LHCN-M2 (cell line): Measurements from ENCODE around the gene HOXA5. TPM values are rescaled to one million over a fixed set of nuclear protein-coding genes. Genes with fewer than 3 reads are reported as not detected.
A peak's percentile ranks its signal among the peaks of the same experiment; 100 is the strongest.

Experiments
- DNase-seq: peaks from one replicate; pipeline ENCODE4 v3.0.0-alpha.2; 2012; ENCODE audit warnings: low read depth
- total RNA-seq: library from RNA; depleted of rRNA; stranded (reverse); fragments of >200 nt; gene quantifications from 2 replicates; pipeline ENCODE4 v1.2.3, GENCODE V29; 2014

Gene HOXA5
- total RNA-seq, 1 experiment from 2014 or later: 9.4 TPM

DNA sequence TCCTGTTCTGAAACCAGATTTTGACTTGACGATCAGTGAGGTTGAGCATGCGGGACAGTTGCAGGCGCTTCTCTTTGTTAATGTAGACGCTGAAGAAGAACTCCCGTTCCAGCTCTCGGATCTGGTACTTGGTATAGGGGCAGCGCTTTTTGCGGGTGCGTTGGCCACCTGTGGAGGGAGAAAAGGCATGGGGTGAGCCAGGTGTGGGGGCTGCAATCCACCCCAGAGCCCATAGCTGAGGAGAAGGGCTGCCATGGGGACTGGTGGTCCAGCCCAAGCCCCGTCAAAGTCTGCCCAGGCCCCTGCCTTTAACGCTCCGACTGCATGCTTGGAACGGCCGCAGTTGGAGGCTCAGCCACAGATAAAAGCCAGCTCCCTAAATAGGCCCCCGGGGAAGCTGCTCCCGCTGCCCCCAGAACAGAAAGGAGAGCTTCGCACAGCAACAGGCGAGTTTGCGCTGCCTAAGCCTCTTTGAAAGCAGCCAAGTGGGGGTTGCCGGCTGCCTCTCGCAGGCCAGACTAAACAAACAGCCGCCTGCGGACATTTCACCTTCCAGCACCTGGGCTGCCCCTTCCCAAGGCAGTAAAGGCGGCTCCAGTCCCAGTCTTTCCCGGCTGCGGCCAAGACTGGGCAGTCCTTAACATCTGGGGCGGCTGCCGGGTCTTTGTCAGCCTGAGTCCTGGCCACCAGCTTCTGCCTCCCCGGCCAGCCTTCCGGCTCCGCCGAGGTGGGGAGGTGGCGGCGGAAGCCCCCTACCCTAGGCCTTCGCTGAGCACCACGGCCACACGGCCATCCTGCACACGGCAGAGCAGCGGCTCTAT, 39.6 kb upstream of the HOXA5 start:
- no peak for DNase-seq

GRCh38 chr7:27182285-27182841, 38.9 kb upstream of the HOXA5 start:
- no peak for DNase-seq

DNA sequence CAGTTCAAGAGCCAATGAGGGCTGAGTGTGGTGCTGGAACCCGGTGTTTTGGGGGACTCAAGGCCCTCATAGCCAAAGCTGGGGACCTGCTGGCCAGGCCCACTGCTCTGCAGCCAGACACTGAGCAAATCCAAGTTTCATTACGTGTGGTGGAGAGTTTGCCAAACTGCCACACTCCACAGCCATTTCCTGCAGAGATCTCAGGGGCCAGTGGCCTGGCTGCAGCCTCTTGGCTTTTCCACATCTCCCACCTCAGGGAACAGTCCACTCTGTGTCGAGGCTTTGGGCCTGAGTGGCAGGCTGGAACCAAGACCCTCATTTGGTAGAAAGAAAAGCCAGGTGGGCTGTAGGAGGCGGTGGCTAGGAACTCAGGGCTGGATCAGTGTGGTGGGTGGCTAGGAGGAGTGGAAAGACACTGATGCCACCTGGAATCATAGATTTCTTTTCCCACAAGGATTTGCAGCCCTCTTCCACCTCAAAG, 38.4 kb upstream of the HOXA5 start:
- no peak for DNase-seq

DNA sequence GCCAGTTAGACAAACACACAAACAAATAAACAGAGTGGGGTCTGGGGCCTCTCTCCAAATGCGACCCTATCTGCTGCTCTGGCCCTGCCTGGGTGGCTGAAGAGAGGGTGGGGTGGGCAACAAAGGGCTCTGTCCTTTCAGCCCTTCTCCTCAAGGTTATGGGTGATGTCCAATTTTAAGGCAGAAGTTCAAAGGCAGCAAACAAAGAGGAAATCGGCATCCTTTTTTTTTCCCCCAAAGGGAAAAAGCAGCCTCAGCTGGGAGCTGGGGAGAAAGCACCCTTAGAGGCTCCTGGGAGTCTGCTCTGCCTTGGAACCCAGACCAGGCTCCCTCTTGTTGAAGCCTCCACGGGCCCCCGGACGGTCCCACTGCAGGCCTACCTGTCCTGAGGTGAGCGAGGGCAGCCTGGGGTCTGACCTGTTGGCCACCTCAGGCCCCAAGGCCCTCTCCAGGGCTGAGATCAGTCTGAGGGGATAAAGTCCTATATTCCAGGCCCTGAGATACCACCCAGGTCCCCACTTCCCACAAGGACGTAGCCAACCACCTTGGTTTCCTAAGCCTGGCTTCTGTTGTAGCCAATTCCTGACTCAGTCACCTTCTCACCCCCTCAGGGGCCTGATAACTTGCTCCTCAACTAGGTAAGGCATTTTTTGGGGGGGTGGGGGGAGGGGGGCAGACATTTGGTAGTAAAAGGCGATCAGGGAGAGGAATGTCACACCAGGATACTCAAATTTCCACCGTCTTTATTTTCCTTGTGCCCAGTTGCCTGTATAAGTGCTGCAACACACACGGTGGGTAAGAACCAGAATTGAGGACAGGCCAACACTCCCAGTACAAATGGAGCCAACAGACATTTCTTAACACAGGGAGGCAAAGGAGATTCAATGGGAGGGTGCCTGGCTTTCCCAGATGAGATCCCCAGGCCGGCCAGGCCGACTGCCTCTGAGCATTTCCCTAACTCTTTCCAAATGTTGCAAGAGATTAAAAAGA, 37.2 kb upstream of the HOXA5 start:
- no peak for DNase-seq

- DNase-seq: peak; percentile 72
Observed at GRCh38 chr7:27179503-27180430, 36.3 kb upstream of the HOXA5 start.

GRCh38 chr7:27179030-27179429, 35.5 kb upstream of the HOXA5 start:
- no peak for DNase-seq

DNA sequence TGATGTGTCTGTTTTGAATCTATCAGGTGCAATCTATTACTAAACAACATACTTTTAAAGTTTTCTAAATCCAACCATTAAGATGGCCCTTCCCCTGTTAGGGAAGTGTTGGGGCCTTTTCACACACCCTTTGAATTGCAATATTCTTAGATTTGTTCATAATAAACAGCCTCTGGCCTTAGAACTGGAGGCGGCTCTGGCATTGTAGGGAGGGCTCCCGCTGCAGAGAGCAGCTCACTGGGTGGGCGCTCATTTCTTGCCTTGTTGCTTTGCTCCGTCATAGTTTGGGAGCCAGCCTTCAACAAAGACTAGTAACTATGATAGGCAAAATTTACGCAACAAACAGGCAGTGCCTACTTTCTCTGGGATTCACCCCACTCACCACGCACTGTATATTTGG, 34.9 kb upstream of the HOXA5 start:
- no peak for DNase-seq

DNA sequence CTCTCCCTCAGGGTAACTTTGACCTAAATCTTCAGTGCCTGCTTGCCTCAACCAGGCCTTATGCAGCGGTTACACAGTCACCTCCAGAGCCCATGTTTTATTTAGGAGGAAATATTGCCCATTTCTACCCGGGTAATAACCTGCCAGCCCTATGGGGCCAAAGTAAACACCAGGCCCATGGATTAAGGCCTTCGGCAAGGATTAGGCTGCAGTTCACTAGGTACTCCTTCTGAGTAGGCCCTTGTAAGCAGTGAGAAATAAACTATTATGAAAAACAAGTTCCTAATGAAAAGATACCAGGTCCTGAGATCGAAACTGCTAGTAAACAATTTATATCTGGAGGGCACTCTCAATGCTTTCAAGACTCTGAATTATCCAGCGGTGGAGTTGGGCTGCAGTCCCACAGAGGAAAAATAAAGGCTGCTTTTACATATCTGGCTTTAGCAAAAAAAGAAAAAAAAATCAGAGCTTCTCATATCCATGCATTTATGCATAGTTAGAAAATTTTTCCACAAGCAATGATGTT, 34.4 kb upstream of the HOXA5 start:
- DNase-seq: no peak

DNA sequence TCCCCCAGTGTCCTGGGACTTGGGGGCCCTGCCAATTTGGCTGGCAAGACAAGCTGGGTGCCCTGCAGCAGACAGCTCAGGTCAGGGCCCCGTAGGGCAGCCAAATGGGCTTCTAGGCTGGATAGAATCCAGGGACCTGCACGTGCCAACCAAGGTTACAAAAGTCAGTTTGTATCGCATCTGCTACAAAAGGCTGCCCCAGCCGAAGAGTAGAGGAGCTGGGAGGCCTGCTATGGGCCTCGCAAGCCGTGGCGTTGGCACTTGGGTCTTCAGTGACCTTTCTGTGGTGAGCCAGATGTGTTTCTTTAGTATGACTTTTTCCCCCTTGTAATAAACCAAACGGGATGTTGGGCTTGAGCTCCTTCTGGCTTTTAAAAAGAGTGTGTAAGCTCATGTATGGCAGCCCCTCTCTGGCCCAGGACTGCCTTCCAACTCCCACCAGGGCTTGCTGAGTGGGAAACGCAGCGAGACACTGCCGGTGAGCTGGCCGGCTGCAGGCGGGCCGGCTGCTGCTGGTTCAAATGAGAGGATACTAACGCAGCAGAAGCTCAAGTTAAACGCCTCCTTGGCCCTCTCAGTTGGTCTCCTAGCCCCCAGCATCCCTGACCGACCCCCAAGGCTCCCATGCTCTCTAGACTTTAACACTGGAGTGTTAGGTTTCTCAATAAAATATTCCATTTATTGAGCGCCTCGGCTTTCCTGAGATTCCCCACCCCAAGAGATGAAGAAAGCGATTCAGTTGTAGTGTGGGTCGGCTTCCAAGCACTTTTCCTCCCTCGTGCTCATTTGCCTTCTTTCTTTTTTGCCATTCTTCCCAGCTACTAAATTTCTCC, 33.7 kb upstream of the HOXA5 start:
- no peak for DNase-seq

DNA sequence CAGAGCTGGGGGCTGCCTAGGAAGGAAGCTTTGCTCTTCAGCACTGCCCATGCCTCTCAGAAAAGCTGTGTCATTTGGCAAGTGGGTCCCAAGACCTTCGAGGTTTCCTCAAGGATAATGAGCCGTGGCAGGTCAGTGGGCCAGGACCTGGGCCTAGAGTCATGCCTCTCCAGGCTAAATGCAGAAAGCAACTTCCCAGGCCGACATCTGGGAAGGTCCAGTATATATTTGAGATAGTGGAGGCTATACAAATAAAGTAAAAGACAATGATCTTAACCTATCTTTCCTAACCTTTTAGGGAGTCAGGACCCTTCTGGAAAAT, 33.0 kb upstream of the HOXA5 start:
- DNase-seq: no peak

- no peak for DNase-seq
Observed at GRCh38 chr7:27175626-27176523, 32.4 kb upstream of the HOXA5 start.

DNA sequence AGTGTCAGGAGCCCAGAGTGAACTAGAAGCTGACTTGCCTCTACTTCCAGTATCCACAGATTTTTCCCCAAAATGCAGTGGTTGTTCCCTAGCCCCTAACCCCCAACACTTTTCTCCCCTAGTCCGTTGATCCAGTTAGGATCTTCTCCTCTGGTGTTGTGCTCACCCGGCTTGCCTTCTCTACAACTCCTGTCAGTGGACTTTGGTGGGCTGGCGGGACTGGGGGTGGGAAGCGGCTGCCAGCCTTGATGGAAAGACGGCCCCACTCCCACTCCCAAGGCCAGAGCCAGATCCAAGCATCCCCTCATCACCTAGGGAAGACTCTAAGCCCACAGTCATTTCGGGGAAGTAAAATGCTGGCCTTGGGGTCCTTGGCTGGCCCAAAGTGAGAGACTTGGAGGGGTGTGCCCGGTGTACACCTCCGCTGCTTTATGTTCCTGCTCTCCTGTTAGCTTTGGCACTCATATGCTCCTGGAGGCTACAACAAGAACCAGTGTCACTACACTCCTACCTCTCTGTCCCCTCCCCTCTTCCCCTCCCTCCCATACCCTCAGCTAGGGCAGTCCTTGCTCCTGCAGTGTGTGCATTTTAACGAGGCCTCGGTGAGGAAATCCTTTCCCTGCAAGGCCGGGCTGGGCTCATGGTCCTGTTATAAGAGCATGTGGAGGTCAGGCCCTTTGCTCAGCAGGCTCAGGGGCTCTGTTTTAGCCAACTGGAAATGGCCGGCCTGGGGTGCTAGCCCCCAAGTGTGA, 31.6 kb upstream of the HOXA5 start:
- DNase-seq: no peak

- no peak for DNase-seq
Observed at GRCh38 chr7:27173956-27174873, 30.7 kb upstream of the HOXA5 start, which contains the start of gene HOXA10. Gene HOXA10 (minus strand): TSS chr7:27174320. CDS start chr7:27174306, 14 bp downstream.

DNA sequence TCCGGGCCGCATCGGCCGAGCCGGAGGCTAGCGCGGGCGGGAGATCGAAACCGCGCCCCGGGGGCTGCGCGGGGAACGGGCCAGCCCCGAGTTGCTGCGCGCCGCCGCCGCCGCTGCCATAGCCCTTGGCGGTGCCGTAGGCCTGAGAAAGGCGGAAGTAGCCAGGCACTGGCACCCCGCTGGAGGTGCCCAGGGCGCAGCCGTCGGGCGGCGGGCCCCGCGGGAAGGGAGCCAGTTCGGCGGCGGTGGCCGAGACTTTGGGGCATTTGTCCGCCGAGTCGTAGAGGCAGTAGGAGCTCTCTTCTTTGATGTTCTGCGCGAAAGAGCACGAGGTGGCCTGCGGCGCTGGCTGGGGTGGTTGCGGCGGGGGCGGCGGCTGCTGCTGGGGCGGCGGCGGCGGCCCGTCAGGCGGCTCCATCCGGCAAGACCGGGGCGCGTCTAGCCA, 30.1 kb upstream of the HOXA5 start:
- DNase-seq: peak; percentile 59

DNA sequence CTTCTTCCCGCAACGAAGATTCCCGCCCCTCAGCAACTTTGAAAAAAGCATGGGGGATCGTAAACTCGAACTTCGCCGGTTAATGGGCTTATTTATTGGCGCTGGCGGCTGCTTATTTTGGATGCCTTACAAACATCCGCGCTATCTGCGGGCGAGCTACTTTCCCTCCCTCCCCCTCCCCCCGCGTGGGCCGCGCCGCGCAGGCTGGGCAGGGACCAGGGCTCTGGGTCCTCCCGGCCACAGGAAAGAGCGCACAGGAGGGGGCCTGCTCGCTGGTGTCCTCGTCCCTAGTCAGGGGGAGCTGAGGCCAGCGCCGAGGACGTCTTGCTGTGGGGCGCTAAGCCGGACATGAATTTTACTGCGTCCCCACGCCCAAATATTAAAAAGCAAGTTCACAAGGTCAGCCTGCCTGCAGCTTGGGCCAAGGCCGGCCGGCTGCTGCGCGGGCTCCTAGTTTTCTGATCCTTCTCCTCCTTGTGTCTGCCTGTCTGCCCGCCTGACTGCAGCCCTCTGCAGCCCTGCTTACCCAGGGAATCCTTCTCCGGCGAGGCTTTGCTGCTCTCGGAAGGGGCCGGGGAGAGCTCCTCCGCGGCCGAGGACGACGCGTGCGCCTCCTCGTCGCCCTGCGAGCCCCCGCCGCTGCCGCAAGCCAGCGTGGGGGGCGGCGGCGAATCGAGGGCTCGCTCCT, 29.5 kb upstream of the HOXA5 start:
- peak; percentile 67 for DNase-seq

GRCh38 chr7:27172315-27172774, 28.9 kb upstream of the HOXA5 start:
- no peak for DNase-seq
